ENCODE results near the gene FRYL.

The FRYL gene

DNA sequence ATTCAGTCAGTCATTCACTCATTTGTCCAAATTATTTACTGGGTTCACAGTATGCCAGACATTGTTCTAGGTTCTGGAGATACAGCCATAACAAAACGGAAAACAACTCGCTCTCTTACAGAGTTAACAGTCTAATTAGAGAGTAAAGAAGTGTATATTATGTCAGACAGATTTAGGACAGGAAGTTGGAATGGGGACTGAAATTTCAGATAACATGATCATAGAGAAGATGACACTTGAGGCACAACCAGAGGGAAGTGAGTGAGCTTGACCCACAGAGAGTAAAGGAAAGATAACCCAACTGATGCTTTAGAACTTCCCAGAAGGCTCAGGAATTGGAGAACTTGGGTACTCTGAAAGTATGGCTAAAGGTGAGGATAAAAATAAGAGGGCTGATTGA is 150.6 kb downstream of the FRYL start:
- H3K27me3 ChIP-seq (ENCODE audit: insufficient read depth, low read length) = no peaks in the 10 kb centered on the region
- no peak overlapping the region for H2BK5ac ChIP-seq (ENCODE audit: low read depth, low read length, poor library complexity)
- H3K27ac ChIP-seq (ENCODE audit: low read depth, low read length) = no peak overlapping the region
- H3K9me3 ChIP-seq (ENCODE audit: insufficient read depth, low read depth, low read length) = no peaks in the 10 kb centered on the region
- no peaks in the 10 kb centered on the region for H3K79me2 ChIP-seq (ENCODE audit: control insufficient read depth, insufficient read depth, low read length, poor library complexity)
- H3K4me2 ChIP-seq (ENCODE audit: low read length) = no peak overlapping the region
- no peak overlapping the region for H2BK12ac ChIP-seq (ENCODE audit: low read length)
- DNase-seq = no peak
- H3K4me3 ChIP-seq (ENCODE audit: low read depth, low read length) = no peak overlapping the region
- no peak overlapping the region for H3K9ac ChIP-seq (ENCODE audit: low read length)
- H4K8ac ChIP-seq (ENCODE audit: low read depth, low read length) = no peak overlapping the region
- H3K79me1 ChIP-seq (ENCODE audit: low read length) = no peaks in the 10 kb centered on the region
- no peak overlapping the region for H3K4ac ChIP-seq (ENCODE audit: low read depth, low read length)
- WGBS (ENCODE audit: extremely low coverage, insufficient coverage, insufficient read length) = no CpG with 5 or more reads among the region's 2 CpGs
- no peak overlapping the region for H2BK120ac ChIP-seq (ENCODE audit: insufficient read depth, low read length, poor library complexity)
- no peaks in the 10 kb centered on the region for H3K4me1 ChIP-seq (ENCODE audit: control insufficient read depth in 1 of 2, insufficient read depth in 2 of 2, low read length in 2 of 2)
- no peak overlapping the region for H2AFZ ChIP-seq (ENCODE audit: insufficient read depth, low read length, poor library complexity)
- no peak overlapping the region for H3K18ac ChIP-seq (ENCODE audit: low read length)
- no peak overlapping the region for H3K14ac ChIP-seq (ENCODE audit: low read length)
- no peak overlapping the region for H4K12ac ChIP-seq (ENCODE audit: low read depth, low read length)
- H2AK5ac ChIP-seq (ENCODE audit: low read length) = no peak overlapping the region
- H3K23ac ChIP-seq (ENCODE audit: low read length) = no peak overlapping the region
- H3K36me3 ChIP-seq (ENCODE audit: control insufficient read depth in 1 of 2, insufficient read depth in 2 of 2, low read length in 2 of 2) = no peaks in the 10 kb centered on the region
- no peak overlapping the region for H4K91ac ChIP-seq (ENCODE audit: low read depth, low read length)

GRCh38 chr4:48623182-48623780 is 156.8 kb downstream of the FRYL start:
- no peak overlapping the region for H3K18ac ChIP-seq (ENCODE audit: low read length)
- H3K79me1 ChIP-seq (ENCODE audit: low read length) = no peaks in the 10 kb centered on the region

DNA sequence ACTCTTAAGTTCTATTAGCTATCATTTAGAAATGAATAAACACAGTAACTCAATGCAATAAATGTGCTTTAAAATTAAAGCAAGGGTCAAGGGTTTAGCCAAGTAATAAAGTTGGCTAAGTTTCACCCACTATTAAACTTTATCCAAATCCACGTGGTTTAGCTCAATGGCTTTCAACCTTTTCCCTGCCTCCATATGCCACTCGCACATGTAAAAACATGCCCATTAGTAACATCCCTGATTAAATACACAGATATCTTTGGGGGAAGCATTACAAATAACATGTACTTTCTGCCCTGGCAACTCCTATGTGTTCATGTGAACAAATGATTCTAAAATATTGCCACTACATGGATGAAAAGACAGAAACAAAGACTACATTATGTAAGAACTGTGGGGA is 159.2 kb downstream of the FRYL start:
- Histone ChIP-seq H4K12ac (ENCODE audit: low read depth, low read length) (no peak overlapping the region), H3K27me3 (ENCODE audit: insufficient read depth, low read length) (no peaks in the 10 kb centered on the region), H3K9me3 (ENCODE audit: insufficient read depth, low read depth, low read length) (no peaks in the 10 kb centered on the region), H3K4me1 (ENCODE audit: control insufficient read depth in 1 of 2, insufficient read depth in 2 of 2, low read length in 2 of 2) (no peaks in the 10 kb centered on the region), H3K23ac (ENCODE audit: low read length) (no peak overlapping the region), H3K14ac (ENCODE audit: low read length) (no peak overlapping the region), H2BK120ac (ENCODE audit: insufficient read depth, low read length, poor library complexity) (no peak overlapping the region), H2BK12ac (ENCODE audit: low read length) (no peak overlapping the region), H3K79me2 (ENCODE audit: control insufficient read depth, insufficient read depth, low read length, poor library complexity) (no peaks in the 10 kb centered on the region), H4K91ac (ENCODE audit: low read depth, low read length) (no peak overlapping the region), H3K9ac (ENCODE audit: low read length) (no peak overlapping the region), H3K27ac (ENCODE audit: low read depth, low read length) (no peak overlapping the region), H3K4me3 (ENCODE audit: low read depth, low read length) (no peak overlapping the region), H3K36me3 (ENCODE audit: control insufficient read depth in 1 of 2, insufficient read depth in 2 of 2, low read length in 2 of 2) (peaks cover 2% of the 10 kb centered on the region in 2 experiments), H4K8ac (ENCODE audit: low read depth, low read length) (no peak overlapping the region), H2AK5ac (ENCODE audit: low read length) (no peak overlapping the region), H2BK5ac (ENCODE audit: low read depth, low read length, poor library complexity) (no peak overlapping the region), H3K4me2 (ENCODE audit: low read length) (no peak overlapping the region), H3K18ac (ENCODE audit: low read length) (no peak overlapping the region), H3K4ac (ENCODE audit: low read depth, low read length) (no peak overlapping the region), H2AFZ (ENCODE audit: insufficient read depth, low read length, poor library complexity) (no peak overlapping the region), H3K79me1 (ENCODE audit: low read length) (no peaks in the 10 kb centered on the region)
- no peak for DNase-seq
- no CpG with 5 or more reads among the region's 2 CpGs for WGBS (ENCODE audit: extremely low coverage, insufficient coverage, insufficient read length)

More at GRCh38 chr4:48623182-48623780, 156.8 kb downstream of the FRYL start:
- Histone ChIP-seq H3K4me1 (ENCODE audit: control insufficient read depth in 1 of 2, insufficient read depth in 2 of 2, low read length in 2 of 2) (no peaks in the 10 kb centered on the region), H3K23ac (ENCODE audit: low read length) (no peak overlapping the region), H3K27ac (ENCODE audit: low read depth, low read length) (no peak overlapping the region), H3K14ac (ENCODE audit: low read length) (no peak overlapping the region), H3K4ac (ENCODE audit: low read depth, low read length) (no peak overlapping the region), H2BK5ac (ENCODE audit: low read depth, low read length, poor library complexity) (no peak overlapping the region), H4K12ac (ENCODE audit: low read depth, low read length) (no peak overlapping the region), H4K91ac (ENCODE audit: low read depth, low read length) (no peak overlapping the region), H3K79me2 (ENCODE audit: control insufficient read depth, insufficient read depth, low read length, poor library complexity) (no peaks in the 10 kb centered on the region), H3K9me3 (ENCODE audit: insufficient read depth, low read depth, low read length) (no peaks in the 10 kb centered on the region), H2AFZ (ENCODE audit: insufficient read depth, low read length, poor library complexity) (no peak overlapping the region), H3K4me3 (ENCODE audit: low read depth, low read length) (no peak overlapping the region), H3K36me3 (ENCODE audit: control insufficient read depth in 1 of 2, insufficient read depth in 2 of 2, low read length in 2 of 2) (peaks cover 2% of the 10 kb centered on the region in 2 experiments), H2BK12ac (ENCODE audit: low read length) (no peak overlapping the region), H3K27me3 (ENCODE audit: insufficient read depth, low read length) (no peaks in the 10 kb centered on the region), H3K9ac (ENCODE audit: low read length) (no peak overlapping the region), H2BK120ac (ENCODE audit: insufficient read depth, low read length, poor library complexity) (no peak overlapping the region), H2AK5ac (ENCODE audit: low read length) (no peak overlapping the region), H4K8ac (ENCODE audit: low read depth, low read length) (no peak overlapping the region), H3K4me2 (ENCODE audit: low read length) (no peak overlapping the region)
- no CpG with 5 or more reads among the region's 5 CpGs for WGBS (ENCODE audit: extremely low coverage, insufficient coverage, insufficient read length)
- no peak for DNase-seq

DNA sequence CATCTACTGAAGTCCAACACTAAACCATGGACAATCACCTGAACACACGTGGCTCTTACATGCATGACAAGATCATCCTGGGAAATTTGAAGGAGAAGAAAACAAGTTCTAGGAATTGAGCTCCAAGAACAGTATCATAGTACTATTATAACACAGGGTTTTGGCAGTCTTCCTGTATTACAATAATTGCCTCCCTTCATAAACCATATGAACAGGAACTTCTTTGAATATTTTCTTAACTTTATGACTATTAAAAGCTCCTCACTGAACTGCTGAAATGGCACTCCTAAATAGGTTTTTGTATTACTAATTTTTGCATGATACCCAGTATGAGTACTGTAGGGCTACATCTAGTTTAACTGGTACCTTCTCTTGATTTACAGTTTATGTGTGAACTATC is 160.0 kb downstream of the FRYL start:
- Histone ChIP-seq H3K27me3 (ENCODE audit: insufficient read depth, low read length) (no peaks in the 10 kb centered on the region), H2AK5ac (ENCODE audit: low read length) (no peak overlapping the region), H3K36me3 (ENCODE audit: control insufficient read depth in 1 of 2, insufficient read depth in 2 of 2, low read length in 2 of 2) (peaks cover 2% of the 10 kb centered on the region in 2 experiments), H2BK12ac (ENCODE audit: low read length) (no peak overlapping the region), H4K8ac (ENCODE audit: low read depth, low read length) (no peak overlapping the region), H3K4me3 (ENCODE audit: low read depth, low read length) (no peak overlapping the region), H3K23ac (ENCODE audit: low read length) (no peak overlapping the region), H2AFZ (ENCODE audit: insufficient read depth, low read length, poor library complexity) (no peak overlapping the region), H2BK120ac (ENCODE audit: insufficient read depth, low read length, poor library complexity) (no peak overlapping the region), H3K79me2 (ENCODE audit: control insufficient read depth, insufficient read depth, low read length, poor library complexity) (no peaks in the 10 kb centered on the region), H3K18ac (ENCODE audit: low read length) (no peak overlapping the region), H3K79me1 (ENCODE audit: low read length) (no peaks in the 10 kb centered on the region), H2BK5ac (ENCODE audit: low read depth, low read length, poor library complexity) (no peak overlapping the region), H3K9me3 (ENCODE audit: insufficient read depth, low read depth, low read length) (no peaks in the 10 kb centered on the region), H3K4me2 (ENCODE audit: low read length) (no peak overlapping the region), H3K27ac (ENCODE audit: low read depth, low read length) (no peak overlapping the region), H3K9ac (ENCODE audit: low read length) (no peak overlapping the region), H3K4ac (ENCODE audit: low read depth, low read length) (no peak overlapping the region), H4K12ac (ENCODE audit: low read depth, low read length) (no peak overlapping the region), H3K14ac (ENCODE audit: low read length) (no peak overlapping the region), H4K91ac (ENCODE audit: low read depth, low read length) (no peak overlapping the region), H3K4me1 (ENCODE audit: control insufficient read depth in 1 of 2, insufficient read depth in 2 of 2, low read length in 2 of 2) (no peaks in the 10 kb centered on the region)
- no peak for DNase-seq
- WGBS (ENCODE audit: extremely low coverage, insufficient coverage, insufficient read length) = no CpG with 5 or more reads among the region's 1 CpG

Measured in trophoblast cell (in vitro differentiated cells and primary cell).